ENCODE results near the gene SLC9A3.

SLC9A3 gene

DNA sequence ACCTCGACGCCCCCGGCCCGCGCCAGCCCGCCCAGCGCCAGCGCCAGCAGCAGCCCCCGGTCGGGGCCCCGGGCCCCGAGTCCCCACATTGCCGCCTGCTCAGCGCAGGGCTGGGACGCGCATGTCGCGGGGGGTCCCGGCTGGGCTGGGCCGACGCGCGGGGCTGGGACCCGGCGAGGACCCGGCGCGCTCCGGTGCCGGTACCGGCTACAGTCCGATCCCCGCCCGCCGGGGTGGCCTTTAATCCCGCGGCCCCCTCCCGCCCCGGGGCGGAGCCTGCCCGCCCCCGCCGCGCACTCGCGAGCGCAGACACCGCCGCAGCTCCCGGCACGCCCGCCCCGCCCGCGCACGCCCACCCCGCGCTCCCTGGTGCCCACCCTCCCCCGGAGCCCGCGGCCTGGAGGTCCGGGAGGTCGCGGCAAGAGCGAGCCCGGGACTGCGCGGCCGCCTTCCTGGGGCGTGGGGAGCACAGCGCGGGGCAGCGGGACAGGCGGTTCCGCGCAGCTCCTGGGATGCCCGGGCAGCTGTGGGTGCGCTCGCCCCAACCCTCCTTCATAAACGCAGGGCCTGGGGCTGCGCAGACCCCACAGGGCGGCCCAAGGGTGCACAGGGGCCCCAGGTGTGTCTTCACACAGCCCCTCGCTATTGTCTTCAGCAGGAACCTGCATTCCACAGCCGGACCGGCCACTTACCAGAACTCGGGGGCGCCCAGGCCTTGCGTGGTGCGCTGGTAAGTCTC lies at the start of gene SLC9A3:
Gene SLC9A3, minus strand, starts transcription at position 216 of the 739 bp plus-strand sequence.
- H3K4me3 ChIP-seq (ENCODE audit: low read depth, low read length), result no peak within 1 kb of the TSS
- TF ChIP-seq, protein P1, sequence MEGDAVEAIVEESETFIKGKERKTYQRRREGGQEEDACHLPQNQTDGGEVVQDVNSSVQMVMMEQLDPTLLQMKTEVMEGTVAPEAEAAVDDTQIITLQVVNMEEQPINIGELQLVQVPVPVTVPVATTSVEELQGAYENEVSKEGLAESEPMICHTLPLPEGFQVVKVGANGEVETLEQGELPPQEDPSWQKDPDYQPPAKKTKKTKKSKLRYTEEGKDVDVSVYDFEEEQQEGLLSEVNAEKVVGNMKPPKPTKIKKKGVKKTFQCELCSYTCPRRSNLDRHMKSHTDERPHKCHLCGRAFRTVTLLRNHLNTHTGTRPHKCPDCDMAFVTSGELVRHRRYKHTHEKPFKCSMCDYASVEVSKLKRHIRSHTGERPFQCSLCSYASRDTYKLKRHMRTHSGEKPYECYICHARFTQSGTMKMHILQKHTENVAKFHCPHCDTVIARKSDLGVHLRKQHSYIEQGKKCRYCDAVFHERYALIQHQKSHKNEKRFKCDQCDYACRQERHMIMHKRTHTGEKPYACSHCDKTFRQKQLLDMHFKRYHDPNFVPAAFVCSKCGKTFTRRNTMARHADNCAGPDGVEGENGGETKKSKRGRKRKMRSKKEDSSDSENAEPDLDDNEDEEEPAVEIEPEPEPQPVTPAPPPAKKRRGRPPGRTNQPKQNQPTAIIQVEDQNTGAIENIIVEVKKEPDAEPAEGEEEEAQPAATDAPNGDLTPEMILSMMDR (IDR thresholded peaks at IDR 0.05; ENCODE audit: low read depth, low read length), result no peak
- DNase-seq (ENCODE audit: low read depth, low spot score), result no peak
- in situ Hi-C loops (cut with HindIII; ENCODE audit: low sequenced_read_pairs), result no loop called here

DNA sequence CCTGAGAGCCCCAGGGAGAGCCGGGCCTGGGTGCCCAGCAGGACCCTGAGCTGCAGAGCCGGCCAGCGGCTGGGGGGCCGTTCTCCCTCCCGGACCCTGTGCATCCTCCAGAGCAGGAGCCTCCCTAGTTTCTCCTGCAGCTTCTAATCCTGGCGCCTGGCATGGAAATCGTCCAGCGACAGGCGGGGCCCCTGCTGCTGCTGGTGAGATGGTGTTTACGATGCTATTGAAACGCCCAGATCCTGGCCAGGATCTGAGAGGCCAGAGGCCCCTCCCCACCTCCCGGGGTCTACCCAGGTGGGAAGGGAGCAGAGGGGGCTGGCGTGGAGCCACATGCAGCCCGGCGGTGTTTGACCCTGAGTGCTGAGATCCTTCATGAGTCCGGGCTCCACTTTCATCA lies 49.7 kb upstream of the SLC9A3 start:
- no peak for DNase-seq (ENCODE audit: low read depth, low spot score)
- in situ Hi-C loops (cut with HindIII; ENCODE audit: low sequenced_read_pairs), result no loop called here
- TF ChIP-seq, protein P1 (IDR thresholded peaks at IDR 0.05; ENCODE audit: low read depth, low read length), result no peak
- no peak overlapping the region for H3K4me3 ChIP-seq (ENCODE audit: low read depth, low read length)

GRCh38 chr5:573206-573605 lies 49.0 kb upstream of the SLC9A3 start:
- in situ Hi-C loops (cut with HindIII; ENCODE audit: low sequenced_read_pairs), result no loop called here
- DNase-seq (ENCODE audit: low read depth, low spot score), result no peak
- TF ChIP-seq, protein P1 (IDR thresholded peaks at IDR 0.05; ENCODE audit: low read depth, low read length), result no peak
- H3K4me3 ChIP-seq (ENCODE audit: low read depth, low read length), result no peak overlapping the region

DNA sequence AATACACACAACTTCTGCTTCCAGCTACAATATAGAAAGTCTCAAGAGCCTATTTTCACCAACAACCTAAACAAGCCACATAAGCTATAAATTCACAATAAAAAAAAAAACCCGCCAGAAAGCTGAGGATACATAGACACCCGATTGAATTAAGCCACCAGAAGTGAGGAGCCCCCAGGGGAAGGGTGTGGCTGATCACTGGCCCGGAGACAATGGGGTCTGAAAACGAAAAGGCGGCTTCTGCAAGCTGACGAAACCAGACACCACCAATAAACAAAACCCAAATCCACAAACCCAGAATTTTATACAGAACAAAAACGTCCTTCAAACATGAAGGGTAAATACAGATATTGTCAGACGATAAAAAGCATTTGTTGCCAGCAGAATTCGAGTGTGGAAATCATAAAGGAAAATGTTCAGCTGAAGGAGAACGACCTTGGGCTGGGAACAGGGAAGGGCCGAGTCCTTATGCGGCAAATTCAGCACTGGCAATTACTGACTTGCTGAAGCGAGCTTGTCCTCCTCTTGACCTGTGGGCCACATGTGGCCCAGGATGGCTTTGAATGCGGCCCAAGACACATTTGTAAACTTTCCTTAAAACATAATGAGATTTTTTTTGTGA lies 48.3 kb upstream of the SLC9A3 start:
- TF ChIP-seq, protein P1 (IDR thresholded peaks at IDR 0.05; ENCODE audit: low read depth, low read length), result no peak
- no peak for DNase-seq (ENCODE audit: low read depth, low spot score)
- in situ Hi-C loops (cut with HindIII; ENCODE audit: low sequenced_read_pairs), result no loop called here

GRCh38 chr5:571791-572190 lies 47.5 kb upstream of the SLC9A3 start:
- TF ChIP-seq, protein P1 (IDR thresholded peaks at IDR 0.05; ENCODE audit: low read depth, low read length), result no peak
- no peak overlapping the region for H3K4me3 ChIP-seq (ENCODE audit: low read depth, low read length)
- in situ Hi-C loops (cut with HindIII; ENCODE audit: low sequenced_read_pairs), result no loop called here
- DNase-seq (ENCODE audit: low read depth, low spot score), result no peak

More for the DNA sequence above, 48.3 kb upstream of the SLC9A3 start:
- H3K4me3 ChIP-seq (ENCODE audit: low read depth, low read length), result no peak overlapping the region

DNA sequence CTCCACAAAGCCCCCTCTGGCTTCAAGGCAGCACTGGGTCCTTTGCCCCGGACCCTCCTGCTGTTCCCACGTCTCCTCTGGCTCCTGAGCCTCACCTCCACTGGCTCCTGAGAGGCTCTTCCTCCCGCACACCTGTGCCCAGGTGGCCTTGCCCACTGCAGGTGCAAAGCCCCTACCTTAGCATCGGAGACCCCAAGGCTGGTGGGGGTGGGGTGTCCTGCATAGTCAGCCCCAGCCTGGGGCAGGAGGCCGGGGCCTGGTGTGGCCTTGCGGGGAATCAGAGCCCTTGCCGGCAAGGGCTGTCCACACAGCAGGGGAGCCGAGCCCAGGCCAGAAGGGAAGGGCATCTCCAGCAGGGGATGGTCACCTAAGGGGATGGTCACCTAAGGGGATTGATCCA lies 46.6 kb upstream of the SLC9A3 start:
- in situ Hi-C loops (cut with HindIII; ENCODE audit: low sequenced_read_pairs), result no loop called here
- no peak for DNase-seq (ENCODE audit: low read depth, low spot score)

More for the DNA sequence above, 46.6 kb upstream of the SLC9A3 start:
- no peak overlapping the region for H3K4me3 ChIP-seq (ENCODE audit: low read depth, low read length)
- TF ChIP-seq, protein P1 (IDR thresholded peaks at IDR 0.05; ENCODE audit: low read depth, low read length), result no peak
